Measurements from ENCODE around the gene MAPKAP1. TPM values are rescaled to one million over a fixed set of nuclear protein-coding genes. Genes with fewer than 3 reads are reported as not detected.
A peak's percentile ranks its signal among the peaks of the same experiment; 100 is the strongest.

The MAPKAP1 gene
- total RNA-seq, 1 donor from 2014 or later = 67.3 TPM

- TF ChIP-seq, protein P1, sequence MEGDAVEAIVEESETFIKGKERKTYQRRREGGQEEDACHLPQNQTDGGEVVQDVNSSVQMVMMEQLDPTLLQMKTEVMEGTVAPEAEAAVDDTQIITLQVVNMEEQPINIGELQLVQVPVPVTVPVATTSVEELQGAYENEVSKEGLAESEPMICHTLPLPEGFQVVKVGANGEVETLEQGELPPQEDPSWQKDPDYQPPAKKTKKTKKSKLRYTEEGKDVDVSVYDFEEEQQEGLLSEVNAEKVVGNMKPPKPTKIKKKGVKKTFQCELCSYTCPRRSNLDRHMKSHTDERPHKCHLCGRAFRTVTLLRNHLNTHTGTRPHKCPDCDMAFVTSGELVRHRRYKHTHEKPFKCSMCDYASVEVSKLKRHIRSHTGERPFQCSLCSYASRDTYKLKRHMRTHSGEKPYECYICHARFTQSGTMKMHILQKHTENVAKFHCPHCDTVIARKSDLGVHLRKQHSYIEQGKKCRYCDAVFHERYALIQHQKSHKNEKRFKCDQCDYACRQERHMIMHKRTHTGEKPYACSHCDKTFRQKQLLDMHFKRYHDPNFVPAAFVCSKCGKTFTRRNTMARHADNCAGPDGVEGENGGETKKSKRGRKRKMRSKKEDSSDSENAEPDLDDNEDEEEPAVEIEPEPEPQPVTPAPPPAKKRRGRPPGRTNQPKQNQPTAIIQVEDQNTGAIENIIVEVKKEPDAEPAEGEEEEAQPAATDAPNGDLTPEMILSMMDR (conservative IDR thresholded peaks at IDR 0.05) = no peak
- peaks cover 41% of the 10 kb centered on the region for H3K4me1 Mint-ChIP-seq (ENCODE audit: unreplicated experiment)
- no peak overlapping the region for H3K4me3 Mint-ChIP-seq
- peaks cover 4% of the 10 kb centered on the region for H3K36me3 Mint-ChIP-seq
- peaks cover 3% of the 10 kb centered on the region for H3K27me3 Mint-ChIP-seq
- DNase-seq (ENCODE audit: extremely low spot score, unreplicated experiment) = no peak
- no peak overlapping the region for H3K27ac Mint-ChIP-seq
- H3K9me3 Mint-ChIP-seq = no peaks in the 10 kb centered on the region
These were observed 242.2 kb downstream of the MAPKAP1 start for GRCh38 chr9:125464591-125465385.

DNA sequence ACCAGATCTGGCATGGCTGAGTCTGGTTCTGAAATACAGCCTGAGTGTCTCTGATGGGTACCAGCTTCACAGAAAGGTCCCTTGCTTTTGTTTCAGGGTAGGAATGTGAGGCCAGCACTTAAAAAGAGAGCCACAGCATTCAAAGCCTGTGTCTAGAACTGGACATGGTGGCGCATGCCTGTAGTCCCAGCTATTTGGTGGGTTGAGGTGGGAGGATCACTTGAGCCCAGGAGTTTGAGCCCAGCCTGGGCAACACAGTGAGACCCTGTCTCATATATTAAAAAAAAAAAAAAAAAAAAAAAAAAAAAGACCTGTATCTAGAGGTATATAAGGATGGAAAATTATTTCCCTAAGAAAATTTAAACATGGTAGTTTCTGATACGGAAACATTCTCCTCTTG, 243.1 kb downstream of the MAPKAP1 start:
- peaks cover 37% of the 10 kb centered on the region for H3K4me1 Mint-ChIP-seq (ENCODE audit: unreplicated experiment)
- peaks cover 3% of the 10 kb centered on the region for H3K27me3 Mint-ChIP-seq
- H3K9me3 Mint-ChIP-seq = no peaks in the 10 kb centered on the region
- no peak overlapping the region for H3K27ac Mint-ChIP-seq
- DNase-seq (ENCODE audit: extremely low spot score, unreplicated experiment) = no peak
- peaks cover 4% of the 10 kb centered on the region for H3K36me3 Mint-ChIP-seq
- TF ChIP-seq, protein P1 (conservative IDR thresholded peaks at IDR 0.05) = no peak
- H3K4me3 Mint-ChIP-seq = no peak overlapping the region

DNA sequence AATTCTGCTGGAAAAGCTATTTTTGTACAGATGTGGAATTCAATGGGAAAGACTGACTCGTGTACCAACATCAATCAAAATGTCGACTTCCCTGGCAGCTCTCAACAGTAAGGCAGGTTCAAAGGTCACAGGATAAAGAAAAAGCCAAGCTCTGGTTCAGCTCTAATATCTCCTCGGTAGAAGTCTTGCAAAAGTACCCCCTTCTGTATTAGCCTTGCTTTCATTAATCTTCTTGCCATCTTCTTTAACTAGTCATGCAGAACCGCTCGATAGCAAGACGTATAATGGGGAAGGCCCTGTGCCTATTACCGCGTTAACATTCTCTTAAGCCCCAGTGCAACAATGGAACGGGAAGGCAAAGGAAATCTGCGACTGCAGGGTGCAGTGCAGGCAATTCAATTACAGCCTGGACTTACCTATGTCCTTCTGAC, 244.1 kb downstream of the MAPKAP1 start:
- no peak for DNase-seq (ENCODE audit: extremely low spot score, unreplicated experiment)
- Mint-ChIP-seq H3K27me3 (peaks cover 3% of the 10 kb centered on the region), H3K4me3 (no peak overlapping the region), H3K9me3 (peaks cover 3% of the 10 kb centered on the region), H3K36me3 (peaks cover 9% of the 10 kb centered on the region), H3K27ac (peak overlapping the region; percentile 13), H3K4me1 (ENCODE audit: unreplicated experiment) (peaks cover 34% of the 10 kb centered on the region)
- TF ChIP-seq, protein P1 (conservative IDR thresholded peaks at IDR 0.05) = no peak

- peaks cover 17% of the 10 kb centered on the region for H3K36me3 Mint-ChIP-seq
These were observed 245.3 kb downstream of the MAPKAP1 start for GRCh38 chr9:125461636-125462190.

DNA sequence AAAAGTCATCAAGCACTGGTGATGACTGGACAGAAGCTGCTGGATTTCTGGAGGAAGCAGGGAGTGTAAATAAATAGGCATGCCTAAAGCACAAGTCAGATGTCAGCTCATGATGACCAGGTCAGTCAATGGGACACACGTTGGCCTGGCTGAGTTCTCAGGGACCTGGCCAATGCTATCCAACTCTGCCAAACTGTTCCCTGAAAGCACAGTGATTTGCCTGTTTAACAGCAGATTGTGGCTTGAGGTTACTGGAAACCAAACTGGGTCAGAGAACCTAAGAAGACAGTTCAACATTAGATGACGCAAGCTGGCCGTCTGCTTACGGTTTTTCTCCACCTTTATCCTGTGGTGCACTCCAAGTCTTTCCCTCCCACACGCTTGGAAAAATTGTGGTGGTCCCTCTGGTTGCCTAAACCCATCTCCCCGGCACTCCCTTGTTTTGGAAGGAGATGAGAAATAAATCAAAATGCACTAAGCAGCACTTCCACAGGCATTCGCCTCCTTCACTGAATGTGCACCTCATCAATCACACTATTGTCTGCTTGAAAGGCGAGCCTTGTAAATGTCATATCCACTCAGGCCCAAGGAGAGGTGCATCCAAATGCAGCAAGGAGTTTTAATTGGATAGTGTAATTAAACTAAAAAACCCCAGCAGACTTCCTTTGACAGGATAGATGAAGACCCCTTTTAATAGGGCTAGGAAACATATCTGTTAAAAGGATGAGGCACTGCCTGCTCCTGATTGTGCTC, 245.9 kb downstream of the MAPKAP1 start:
- Mint-ChIP-seq H3K4me3 (peak overlapping the region; percentile 41), H3K4me1 (ENCODE audit: unreplicated experiment) (peaks cover 34% of the 10 kb centered on the region), H3K36me3 (peaks cover 22% of the 10 kb centered on the region), H3K27ac (peak overlapping the region; percentile 16), H3K27me3 (peaks cover 3% of the 10 kb centered on the region), H3K9me3 (peaks cover 9% of the 10 kb centered on the region)
- TF ChIP-seq, protein P1 (conservative IDR thresholded peaks at IDR 0.05) = no peak
- no peak for DNase-seq (ENCODE audit: extremely low spot score, unreplicated experiment)

More at GRCh38 chr9:125461636-125462190, 245.3 kb downstream of the MAPKAP1 start:
- H3K4me1 Mint-ChIP-seq (ENCODE audit: unreplicated experiment) = peaks cover 34% of the 10 kb centered on the region
- TF ChIP-seq, protein P1 (conservative IDR thresholded peaks at IDR 0.05) = no peak
- no peak for DNase-seq (ENCODE audit: extremely low spot score, unreplicated experiment)
- H3K27me3 Mint-ChIP-seq = peaks cover 3% of the 10 kb centered on the region
- peaks cover 5% of the 10 kb centered on the region for H3K9me3 Mint-ChIP-seq
- H3K4me3 Mint-ChIP-seq = no peak overlapping the region
- no peak overlapping the region for H3K27ac Mint-ChIP-seq

Data from type B pancreatic cell (in vitro differentiated cells).